IMR-90 (cell line): ENCODE measurements around the gene USP16. TPM values are rescaled to one million over a fixed set of nuclear protein-coding genes. Genes with fewer than 3 reads are reported as not detected.

Experiments used
- ATAC-seq: fragments of 200-7000 bp; cut with Tn5 transposase; 2 replicates; pipeline ENCODE4 v1.9.1; 2020; ENCODE audit warnings: low read depth, mild to moderate bottlenecking, moderate library complexity
- BruUV-seq: library from RNA; stranded (reverse); fragments of 400-500 nt; replicated peaks from 2 replicates; lab custom pipeline; 2021; lab: Mats Ljungman, UMichigan
- CTCF ChIA-PET: fragments of 300-600 bp; formaldehyde crosslinking; extraction: SDS; loops from one replicate; lab custom pipeline; 2021; ENCODE audit warnings: antibody characterized with exemption; lab: Yijun Ruan, JAX
- POLR2A ChIA-PET: fragments of 300-600 bp; sonication (Branson Sonifier 250); formaldehyde crosslinking; loops from one replicate; lab custom pipeline; 2022; ENCODE audit warnings: antibody characterized with exemption; ENCODE audit not compliant: unreplicated experiment; lab: Charles Lee
- DNase-seq: peaks from one replicate; pipeline ENCODE4 v3.0.0; 2013
- H2AFZ ChIP-seq: replicated peaks from 2 replicates; pipeline ENCODE3; 2013; ENCODE audit warnings: low read length, mild to moderate bottlenecking; ENCODE audit not compliant: poor library complexity
- H2AK5ac ChIP-seq: 2 replicates; pipeline ENCODE4 v1.6.1; 2013; ENCODE audit warnings: low read depth, low read length, inconsistent platforms
- H2AK9ac ChIP-seq: replicated peaks from 2 replicates; pipeline ENCODE3; 2013; ENCODE audit warnings: mild to moderate bottlenecking, low read depth, low read length, moderate library complexity; ENCODE audit not compliant: poor library complexity
- H2BK120ac ChIP-seq: 2 replicates; pipeline ENCODE4 v1.6.1; 2013; ENCODE audit warnings: low read depth, low read length, inconsistent platforms
- H2BK15ac ChIP-seq: 3 replicates; pipeline ENCODE4 v1.6.1; 2013; ENCODE audit warnings: low read depth, low read length, inconsistent platforms
- H2BK20ac ChIP-seq: 2 replicates; pipeline ENCODE4 v1.6.1; 2013; ENCODE audit warnings: low read depth, mild to moderate bottlenecking, inconsistent platforms, low read length, moderate library complexity
- H2BK5ac ChIP-seq: 2 replicates; pipeline ENCODE4 v1.6.1; 2013; ENCODE audit warnings: mild to moderate bottlenecking, low read depth, low read length, inconsistent platforms; ENCODE audit not compliant: poor library complexity, severe bottlenecking
- H3K14ac ChIP-seq: replicated peaks from 2 replicates; pipeline ENCODE4 v1.6.1; 2013; ENCODE audit warnings: low read depth, low read length, inconsistent platforms
- H3K18ac ChIP-seq: 2 replicates; pipeline ENCODE4 v1.6.1; 2013; ENCODE audit warnings: low read depth, low read length, control low read depth
- H3K23ac ChIP-seq: 2 replicates; pipeline ENCODE4 v1.6.1; 2013; ENCODE audit warnings: low read depth, low read length, inconsistent platforms
- H3K27ac ChIP-seq: 2 replicates; pipeline ENCODE4 v1.5.1; 2013; ENCODE audit warnings: mild to moderate bottlenecking, control low read depth, low read length; ENCODE audit not compliant: insufficient read depth
- H3K27me3 ChIP-seq: 2 replicates; pipeline ENCODE4 v1.6.1; 2013; ENCODE audit warnings: low read length; ENCODE audit not compliant: control insufficient read depth, insufficient read depth
- H3K36me3 ChIP-seq: 2 replicates; pipeline ENCODE4 v1.6.1; 2013; ENCODE audit warnings: low read length, mixed read lengths; ENCODE audit not compliant: control insufficient read depth, insufficient read depth
- H3K4ac ChIP-seq: 2 replicates; pipeline ENCODE4 v1.6.1; 2013; ENCODE audit warnings: low read depth, low read length, inconsistent platforms
- H3K4me1 ChIP-seq: 2 replicates; pipeline ENCODE4 v1.6.1; 2013; ENCODE audit warnings: low read length, mixed read lengths; ENCODE audit not compliant: control insufficient read depth, insufficient read depth
- H3K4me2 ChIP-seq: 2 replicates; pipeline ENCODE4 v1.6.1; 2013; ENCODE audit warnings: low read depth, mild to moderate bottlenecking, control low read depth, low read length, moderate library complexity
- H3K4me3 ChIP-seq: 2 replicates; pipeline ENCODE4 v1.5.1; 2013; ENCODE audit warnings: low read depth, mild to moderate bottlenecking, control low read depth, low read length, moderate library complexity; ENCODE audit not compliant: insufficient read depth
- H3K56ac ChIP-seq: 2 replicates; pipeline ENCODE4 v1.6.1; 2013; ENCODE audit warnings: low read length, inconsistent platforms; ENCODE audit not compliant: insufficient read depth; ENCODE audit errors: extremely low read depth
- H3K79me1 ChIP-seq, 2 experiments: 2 replicates each; pipeline ENCODE4 v1.6.1; 2013; ENCODE audit warnings: low read length in 2 of 2, inconsistent platforms in 1 of 2, low read depth in 1 of 2
- H3K9ac ChIP-seq: 2 replicates; pipeline ENCODE4 v1.6.1; 2013; ENCODE audit warnings: low read depth, low read length, control low read depth
- H3K9me1 ChIP-seq: 2 replicates; pipeline ENCODE4 v1.6.1; 2013; ENCODE audit warnings: low read length, inconsistent platforms; ENCODE audit not compliant: insufficient read depth
- H3K9me3 ChIP-seq: 2 replicates; pipeline ENCODE4 v1.6.1; 2013; ENCODE audit warnings: low read length; ENCODE audit not compliant: control insufficient read depth, insufficient read depth
- H4K20me1 ChIP-seq: 2 replicates; pipeline ENCODE4 v1.6.1; 2013; ENCODE audit warnings: low read length, inconsistent platforms; ENCODE audit not compliant: insufficient read depth
- H4K5ac ChIP-seq: 2 replicates; pipeline ENCODE4 v1.6.1; 2013; ENCODE audit warnings: mild to moderate bottlenecking, low read depth, low read length, control low read depth
- H4K8ac ChIP-seq, 2 experiments: 2 replicates each; pipeline ENCODE4 v1.6.1; 2013; ENCODE audit warnings: low read depth in 2 of 2, low read length in 2 of 2, control low read depth in 1 of 2, inconsistent platforms in 1 of 2
- H4K91ac ChIP-seq: 2 replicates; pipeline ENCODE4 v1.6.1; 2013; ENCODE audit warnings: low read depth, low read length, inconsistent platforms; ENCODE audit not compliant: insufficient read depth
- BHLHE40 ChIP-seq: fragments of 150-350 bp; IDR thresholded peaks from 2 replicates; pipeline ENCODE4 v1.6.1; 2016; ENCODE audit warnings: mild to moderate bottlenecking, low read depth, low read length
- CHD1 ChIP-seq: IDR thresholded peaks from 2 replicates; pipeline ENCODE4 v1.6.1; 2012; ENCODE audit warnings: low read depth, low read length, improper control_type of control experiment
- FOS ChIP-seq: fragments of 150-350 bp; IDR thresholded peaks from 2 replicates; pipeline ENCODE4 v1.6.1; 2016; ENCODE audit warnings: low read depth, low read length
- MAFK ChIP-seq: IDR thresholded peaks from 2 replicates; pipeline ENCODE4 v1.6.1; 2012; ENCODE audit warnings: low read depth, low read length, improper control_type of control experiment
- MAZ ChIP-seq: IDR thresholded peaks from 2 replicates; pipeline ENCODE4 v1.6.1; 2012; ENCODE audit warnings: low read depth, mild to moderate bottlenecking, low read length, improper control_type of control experiment, moderate library complexity, borderline replicate concordance
- MXI1 ChIP-seq: IDR thresholded peaks from 2 replicates; pipeline ENCODE4 v1.6.1; 2012; ENCODE audit warnings: low read depth, mild to moderate bottlenecking, low read length, moderate library complexity, borderline replicate concordance
- NFE2L2 ChIP-seq: fragments of 150-350 bp; IDR thresholded peaks from 2 replicates; pipeline ENCODE4 v1.6.1; 2016; ENCODE audit warnings: low read depth, mild to moderate bottlenecking, low read length
- RAD21 ChIP-seq: IDR thresholded peaks from 2 replicates; pipeline ENCODE4 v1.6.1; 2012; ENCODE audit warnings: low read length, improper control_type of control experiment
- RCOR1 ChIP-seq: IDR thresholded peaks from 2 replicates; pipeline ENCODE4 v1.6.1; 2012; ENCODE audit warnings: mild to moderate bottlenecking, low read length, improper control_type of control experiment; ENCODE audit not compliant: insufficient replicate concordance
- SMC3 ChIP-seq: fragments of 150-350 bp; IDR thresholded peaks from 2 replicates; pipeline ENCODE4 v1.6.1; 2016; ENCODE audit warnings: low read depth, mild to moderate bottlenecking, antibody characterized with exemption, low read length, moderate library complexity
- WGBS, 2 experiments: methylation state at CpG; one replicate each; pipeline versions ENCODE4 v1.1.5 to v1.1.7; 2013; ENCODE audit warnings: missing lambda C conversion rate in 2 of 2; ENCODE audit not compliant: insufficient read length in 1 of 2; ENCODE audit errors: extremely low coverage in 2 of 2; 5-methylcytosine and 5-hydroxymethylcytosine counted together
- dilution Hi-C: fragments of 300-500 bp; cut with HindIII; formaldehyde crosslinking; loops from one replicate; pipeline ENCODE4 v1.14.3; 2018; ENCODE audit warnings: low sequenced_read_pairs; ENCODE audit not compliant: unreplicated experiment
- in situ Hi-C: fragments of 300-500 bp; cut with MboI; formaldehyde crosslinking; loops from 3 replicates; pipeline ENCODE4 v1.14.3; 2019; ENCODE audit warnings: low sequenced_read_pairs, inconsistent platforms, mixed read lengths
- intact Hi-C: fragments of 100-400 bp; cut with micrococcal nuclease; formaldehyde crosslinking; loops from 2 replicates; pipeline ENCODE4 v1.10.0; 2022
- polyA plus RNA-seq, 3 experiments: library from polyadenylated mRNA; depleted of rRNA; stranded (reverse); fragments of >200 nt; gene quantifications; 2 replicates each; pipeline ENCODE4 v1.2.3, GENCODE V29; 2012; ENCODE audit warnings: low replicate concordance in 1 of 3
- total RNA-seq: library from RNA; depleted of rRNA; stranded (reverse); fragments of >200 nt; gene quantifications from 2 replicates; pipeline ENCODE4 v1.2.3, GENCODE V29; 2012
- TF ChIP-seq, protein P1 (sequence below): fragments of 150-350 bp; IDR thresholded peaks from 2 replicates; pipeline ENCODE4 v1.6.1; 2016; ENCODE audit warnings: low read depth, mild to moderate bottlenecking, low read length, moderate library complexity, borderline replicate concordance

The USP16 gene
- total and polyA plus RNA-seq, 2 of the 4 experiments (the other 2 are of a cell fraction): 15.5 to 28.7 TPM

DNA sequence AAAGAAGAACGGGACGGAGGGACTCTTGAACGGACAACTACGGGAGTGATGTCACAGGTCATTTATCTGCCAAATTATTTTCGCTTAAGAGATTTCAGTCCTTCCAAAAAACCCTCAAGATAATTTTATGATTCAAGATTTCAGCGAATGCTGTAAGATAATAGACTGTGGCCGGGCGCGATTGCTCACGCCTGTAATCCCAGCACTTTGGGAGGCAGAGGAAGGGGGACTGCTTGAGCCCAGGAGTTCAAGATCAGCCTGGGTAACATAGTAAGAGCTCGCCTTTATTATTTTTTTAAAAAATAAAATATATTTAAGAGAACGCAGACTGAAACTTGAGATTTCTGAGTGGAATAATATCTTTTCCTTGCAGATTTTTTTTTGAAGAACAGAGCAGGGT, 5.9 kb upstream of the USP16 start:
- intact Hi-C loops (no loop called here), in situ Hi-C loops (no loop called here), dilution Hi-C loops (no loop called here)
- Histone ChIP-seq H2BK15ac (0 out of 3 replicates have a peak overlapping the region, but pooled peaks have one; percentile 20), H2AK5ac (no peak overlapping the region; the same call in 1 of the 2 replicates), H3K4me1 (peaks cover 3% of the 10 kb centered on the region), H4K91ac (0 out of 2 replicates have a peak overlapping the region, but pooled peaks have one; percentile 94), H3K9ac (peak overlapping the region; percentile 69), H2BK20ac (no peak overlapping the region), H3K4me3 (peak overlapping the region; percentile 81), H4K5ac (peak overlapping the region; percentile 74), H3K4me2 (peak overlapping the region; percentile 98), H3K23ac (peak overlapping the region; percentile 94), H4K20me1 (no peaks in the 10 kb centered on the region), H3K18ac (no peak overlapping the region), H2BK120ac (no peak overlapping the region), H3K27me3 (no peaks in the 10 kb centered on the region), H3K9me1 (peaks cover 6% of the 10 kb centered on the region), H3K56ac (peak overlapping the region; percentile 84; the same call in 1 of the 2 replicates), H3K36me3 (no peaks in the 10 kb centered on the region), H2AK9ac (no peak overlapping the region), H2BK5ac (peak overlapping the region; percentile 76), H3K4ac (no peak overlapping the region), H3K79me1 (peaks cover 30 to 43% of the 10 kb centered on the region in 2 experiments), H2AFZ (peak overlapping the region; percentile 100), H3K14ac (peak overlapping the region; percentile 96; the same call in 1 of the 2 replicates), H3K9me3 (no peaks in the 10 kb centered on the region), H3K27ac (peak overlapping the region; percentile 72), H4K8ac (peak overlapping the region; percentile 57 to 99; a peak in 3 of 4 replicates)
- WGBS, 2 experiments: no CpG with 5 or more reads among the region's 12 CpGs
- DNase-seq (no peak), ATAC-seq (peak; percentile 57)
- ChIA-PET CTCF (interaction anchor here (0.5 kb wide), 2 partner anchors 8 to 58 kb away, joined by 3 to 5 read pairs; no protein-coding TSS in a partner anchor), POLR2A (no interaction called here)
- TF ChIP-seq RAD21 (no peak), NFE2L2 (no peak), MXI1 (no peak), FOS (no peak), CHD1 (no peak), MAFK (no peak), MAZ (no peak), RCOR1 (no peak), SMC3 (no peak), BHLHE40 (no peak)
- TF ChIP-seq, protein P1, sequence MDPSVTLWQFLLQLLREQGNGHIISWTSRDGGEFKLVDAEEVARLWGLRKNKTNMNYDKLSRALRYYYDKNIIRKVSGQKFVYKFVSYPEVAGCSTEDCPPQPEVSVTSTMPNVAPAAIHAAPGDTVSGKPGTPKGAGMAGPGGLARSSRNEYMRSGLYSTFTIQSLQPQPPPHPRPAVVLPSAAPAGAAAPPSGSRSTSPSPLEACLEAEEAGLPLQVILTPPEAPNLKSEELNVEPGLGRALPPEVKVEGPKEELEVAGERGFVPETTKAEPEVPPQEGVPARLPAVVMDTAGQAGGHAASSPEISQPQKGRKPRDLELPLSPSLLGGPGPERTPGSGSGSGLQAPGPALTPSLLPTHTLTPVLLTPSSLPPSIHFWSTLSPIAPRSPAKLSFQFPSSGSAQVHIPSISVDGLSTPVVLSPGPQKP: no peak
- BruUV-seq: no TSS peak
